ENCODE measurements around the gene COX6A2.
"Not testable (repeated sequence)": the region's sequence is repeated elsewhere in the genome, so short reads cannot be mapped to it uniquely, and the experiment has no call there.

The COX6A2 gene

DNA sequence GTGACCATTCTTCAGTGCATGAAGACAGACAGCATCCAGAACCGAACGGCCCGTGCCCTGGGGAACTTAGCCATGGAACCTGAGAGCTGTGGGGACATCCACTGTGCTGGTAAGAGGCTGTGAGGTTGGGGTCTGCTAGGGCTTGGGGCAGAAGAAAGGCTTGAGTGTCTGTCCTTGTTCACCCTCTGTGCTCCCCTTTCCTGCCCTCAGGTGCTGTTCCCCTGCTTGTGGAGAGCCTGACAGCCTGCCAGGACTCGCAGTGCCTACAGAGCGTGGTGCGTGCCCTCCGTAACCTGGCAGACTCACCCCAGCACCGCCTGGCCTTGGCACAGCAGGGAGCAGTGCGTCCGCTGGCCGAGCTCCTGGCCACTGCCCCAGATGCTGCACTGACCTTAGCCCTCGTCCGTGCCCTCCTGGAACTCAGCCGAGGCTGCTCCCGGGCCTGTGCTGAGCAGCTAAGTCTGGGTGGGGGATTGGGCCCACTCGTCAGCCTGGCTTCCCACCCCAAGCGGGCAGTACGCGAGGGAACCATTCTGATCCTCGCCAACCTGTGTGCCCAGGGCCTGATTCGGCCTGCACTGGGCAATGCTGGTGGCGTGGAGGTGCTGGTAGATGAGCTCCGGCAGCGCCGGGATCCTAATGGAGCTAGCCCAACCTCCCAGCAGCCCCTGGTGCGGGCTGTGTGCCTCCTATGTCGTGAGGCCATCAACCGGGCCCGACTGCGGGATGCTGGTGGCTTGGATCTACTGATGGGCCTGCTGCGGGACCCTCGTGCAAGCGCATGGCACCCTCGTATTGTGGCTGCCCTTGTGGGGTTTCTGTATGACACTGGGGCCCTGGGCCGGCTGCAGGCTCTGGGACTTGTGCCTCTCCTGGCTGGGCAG is 34.0 kb upstream of the COX6A2 start:
- DNase-seq: no peak

DNA sequence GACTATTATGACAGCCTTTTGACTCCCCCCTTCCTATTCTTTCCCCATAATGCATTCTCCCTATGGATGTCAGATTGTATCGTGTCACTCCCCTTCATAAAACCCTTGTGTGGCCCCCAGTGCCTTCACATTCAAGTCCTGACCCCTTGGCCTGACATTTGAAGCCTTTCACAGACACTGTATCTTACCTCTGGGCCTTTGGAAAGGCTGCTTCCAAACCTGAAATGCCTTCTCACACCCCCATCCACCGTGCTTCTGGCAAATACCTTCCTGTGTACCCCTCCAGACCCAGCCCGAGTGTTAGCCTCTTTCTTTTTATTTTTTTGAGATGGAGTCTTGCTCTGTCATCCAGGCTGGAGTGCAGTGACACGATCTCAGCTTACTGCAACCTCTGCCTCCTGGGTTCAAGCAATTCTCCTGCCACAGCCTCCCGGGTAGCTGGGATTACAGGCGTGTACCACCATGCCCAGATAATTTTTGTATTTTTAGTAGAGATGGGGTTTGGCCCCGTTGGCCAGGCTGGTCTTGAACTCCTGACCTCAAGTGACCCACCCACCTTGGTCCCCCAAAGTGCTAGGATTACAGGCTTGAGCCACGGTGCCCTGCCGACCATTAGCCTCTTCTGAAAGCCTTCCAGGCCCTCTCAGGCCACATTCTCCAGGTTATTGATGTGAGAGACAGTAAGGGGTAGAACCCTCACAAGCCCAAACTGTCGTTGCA is 33.2 kb upstream of the COX6A2 start:
- DNase-seq: no peak

DNA sequence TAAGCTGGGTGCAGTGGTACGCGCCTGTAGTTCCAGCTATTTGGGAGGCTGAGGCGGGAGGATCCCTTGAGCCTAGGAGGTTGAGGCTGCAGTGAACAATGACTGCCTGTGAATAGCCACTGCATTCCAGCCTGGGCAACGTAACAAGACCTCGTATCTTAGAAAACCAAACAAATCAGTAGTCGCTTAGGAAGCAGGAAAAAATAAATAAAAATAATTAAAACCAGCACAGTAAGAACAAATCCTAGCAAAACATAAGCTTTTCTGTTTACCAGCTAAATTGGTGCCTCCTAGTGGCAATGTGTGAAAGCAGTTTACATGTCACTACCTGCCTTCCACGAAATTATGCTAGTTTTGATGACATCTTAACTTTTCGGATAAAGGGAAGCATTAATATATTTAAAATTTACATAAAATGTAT is 32.4 kb upstream of the COX6A2 start:
- peak; percentile 55 for DNase-seq

DNA sequence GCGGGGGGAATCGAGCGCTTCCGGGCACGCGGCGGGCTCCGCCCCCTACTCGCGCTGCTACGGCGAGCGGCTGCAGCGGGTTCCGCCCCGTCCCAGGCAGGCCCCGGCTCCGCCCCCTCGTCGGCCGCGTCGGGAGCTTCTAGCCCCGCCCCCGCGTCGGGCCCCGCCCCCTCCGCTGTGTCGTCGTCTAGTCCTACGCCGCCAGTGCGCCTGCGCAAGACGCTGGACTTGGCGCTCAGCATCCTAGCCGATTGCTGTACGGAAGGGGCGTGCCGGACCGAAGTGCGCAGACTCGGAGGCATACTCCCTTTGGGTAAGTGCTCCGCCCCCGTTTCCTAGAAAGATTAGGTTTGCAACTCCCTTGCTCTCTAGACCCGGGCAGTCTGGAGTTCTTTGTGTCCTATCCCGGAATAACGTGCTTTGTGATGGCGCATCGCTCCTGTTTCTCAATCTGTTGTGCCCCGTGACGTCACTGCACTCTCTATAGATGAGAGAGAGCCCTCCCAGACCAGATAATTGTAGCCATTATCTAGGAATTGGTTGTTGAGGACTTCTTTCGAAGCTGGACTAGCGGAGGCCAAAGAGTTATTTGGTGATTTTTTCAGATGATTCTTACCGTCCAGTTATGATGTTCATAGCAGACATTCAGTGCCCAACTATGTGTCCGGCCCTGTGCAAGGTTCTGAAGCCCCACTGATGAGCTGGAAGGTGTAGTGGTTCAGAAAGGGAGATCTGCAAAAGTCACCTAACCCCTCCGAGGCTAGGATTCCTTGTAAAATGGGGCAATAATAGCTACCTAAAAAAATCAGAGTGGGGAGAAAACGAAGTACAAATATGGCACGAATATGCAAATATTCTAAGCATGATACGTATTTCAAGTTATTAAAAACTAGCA is 31.8 kb upstream of the COX6A2 start:
- DNase-seq: peak; percentile 98

DNA sequence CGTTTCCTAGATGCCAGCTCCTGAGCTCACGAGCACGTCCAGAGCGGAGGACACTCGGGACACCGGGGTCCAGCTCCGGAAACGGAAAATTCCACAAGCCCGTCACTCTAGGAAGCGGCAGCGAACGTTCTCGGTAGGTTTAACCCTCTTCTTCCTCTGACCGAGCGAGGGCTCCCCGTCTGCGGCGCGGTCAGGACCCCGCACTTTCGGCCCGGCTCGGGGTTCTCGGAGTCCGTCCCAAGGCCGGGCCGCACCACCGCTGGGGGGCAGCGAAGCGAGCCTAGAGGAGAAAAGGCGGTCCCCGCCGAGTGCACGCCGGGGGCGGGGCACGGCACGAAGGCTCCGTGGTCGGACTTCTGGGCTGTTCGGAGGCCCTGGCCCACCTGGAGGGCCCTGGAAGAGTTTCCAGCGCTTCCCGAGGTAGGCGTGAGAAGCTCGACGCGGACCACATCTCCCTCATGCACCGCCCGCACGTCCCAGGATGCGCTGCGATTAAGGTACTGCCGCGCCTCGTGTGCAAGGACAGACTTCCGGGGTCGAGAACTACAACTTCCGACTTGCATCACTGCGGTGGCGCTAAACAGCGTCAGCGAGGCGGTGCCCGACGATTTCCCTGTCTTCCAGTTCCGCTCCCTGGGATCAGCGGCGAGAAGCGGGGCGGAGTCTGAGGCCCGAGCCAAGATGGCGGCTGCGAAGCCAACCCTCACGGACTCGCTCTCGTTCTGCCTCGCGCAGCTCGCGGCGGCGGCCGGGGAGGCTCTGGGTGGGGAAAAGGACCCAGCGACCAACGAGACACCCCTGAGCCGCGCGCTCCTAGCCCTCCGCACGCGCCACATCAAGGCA is 30.9 kb upstream of the COX6A2 start, which contains the start of gene ARMC5:
Gene ARMC5, plus strand, starts transcription at position 658 of the 843 bp plus-strand sequence. Its CDS starts 24 bp downstream, at position 682.
- peak; percentile 97 for DNase-seq

DNA sequence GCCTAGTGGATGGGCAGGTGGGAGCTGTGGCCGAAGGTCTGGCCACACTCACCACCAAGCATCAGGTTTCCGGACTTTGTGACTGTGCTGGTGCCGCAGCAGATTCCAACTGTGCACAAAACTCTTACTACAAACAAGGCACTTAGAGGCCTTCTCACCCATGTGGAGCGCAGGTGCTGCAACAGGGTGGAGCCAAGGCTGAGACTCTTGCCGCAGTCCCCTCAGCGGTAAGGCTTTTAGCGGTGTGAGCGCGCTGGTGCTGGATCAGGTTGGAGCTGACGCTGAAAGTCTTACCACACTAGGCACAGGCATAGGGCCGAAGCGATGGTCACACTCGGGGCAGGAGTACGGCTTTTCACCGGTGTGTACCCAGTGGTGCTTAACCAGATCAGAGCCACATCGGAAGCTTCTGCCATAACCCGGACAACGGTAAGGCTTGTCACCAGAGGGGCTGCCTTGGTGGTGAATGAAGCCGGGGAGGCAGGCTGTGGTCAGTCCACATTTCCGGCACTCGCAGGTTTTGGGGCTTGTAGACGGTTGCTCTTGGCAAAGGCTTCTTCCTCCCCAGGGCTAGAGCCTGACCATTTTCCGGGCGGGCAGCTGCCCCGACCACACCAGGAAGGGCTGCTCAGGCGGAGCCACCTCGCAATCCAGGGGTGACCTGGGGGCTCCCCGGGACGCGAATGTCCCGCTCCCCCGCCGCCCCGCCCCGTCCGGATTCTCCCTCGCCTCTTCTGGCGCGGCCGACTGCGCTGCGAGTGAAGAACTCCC is 30.1 kb upstream of the COX6A2 start:
- peak; percentile 71 for DNase-seq

DNA sequence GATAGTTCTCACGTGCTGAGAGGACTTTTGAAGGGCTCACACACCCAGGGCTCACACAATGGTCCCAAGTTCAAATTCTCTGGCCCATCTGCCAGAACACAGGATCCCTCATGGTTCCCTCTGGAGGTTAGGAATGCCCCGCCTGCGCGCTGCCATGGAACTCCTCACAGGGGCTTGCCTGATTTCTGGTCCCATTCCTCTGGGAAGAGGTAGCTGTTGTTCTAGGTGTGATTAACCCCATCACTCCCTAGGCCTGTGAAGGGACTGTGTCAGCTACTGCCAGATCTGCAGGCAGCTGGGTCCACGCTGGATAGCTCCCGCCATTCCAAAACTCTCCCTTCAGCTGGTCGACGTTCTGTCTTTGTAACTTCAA is 28.8 kb upstream of the COX6A2 start:
- DNase-seq: no peak

DNA sequence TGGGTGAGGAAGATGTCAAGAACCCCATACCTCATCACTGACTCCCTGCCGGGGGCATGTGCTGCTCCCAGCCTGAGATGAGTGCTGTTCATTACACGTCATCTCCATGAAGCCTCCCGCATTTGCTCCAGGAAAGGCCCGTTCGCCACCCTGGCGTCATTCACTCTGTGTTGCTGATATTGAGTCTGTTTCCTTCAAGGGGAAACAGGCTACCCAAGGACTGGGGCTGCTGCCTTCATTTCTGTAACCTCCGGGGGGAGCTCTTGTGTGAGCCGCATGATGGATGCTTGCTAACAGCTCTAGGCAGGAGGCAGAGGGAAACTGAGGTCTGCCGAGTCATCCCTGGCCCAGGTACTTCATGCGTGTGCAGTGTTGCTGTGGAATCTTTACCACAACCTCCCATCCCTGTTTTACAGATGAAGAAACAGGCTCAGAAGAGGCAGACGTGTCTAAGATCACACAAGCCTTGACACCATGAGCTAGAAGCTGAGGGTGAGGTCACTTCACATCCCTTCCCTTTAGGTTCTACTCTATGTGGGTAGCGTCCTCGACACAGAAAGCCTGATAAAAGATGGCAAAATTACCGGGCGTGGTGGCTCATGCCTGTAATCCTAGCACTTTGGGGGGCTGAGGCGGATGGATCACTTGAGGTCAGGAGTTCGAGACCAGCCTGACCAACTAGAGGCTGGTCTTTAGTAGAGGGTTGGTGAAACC is 27.6 kb upstream of the COX6A2 start:
- peak; percentile 13 for DNase-seq

DNA sequence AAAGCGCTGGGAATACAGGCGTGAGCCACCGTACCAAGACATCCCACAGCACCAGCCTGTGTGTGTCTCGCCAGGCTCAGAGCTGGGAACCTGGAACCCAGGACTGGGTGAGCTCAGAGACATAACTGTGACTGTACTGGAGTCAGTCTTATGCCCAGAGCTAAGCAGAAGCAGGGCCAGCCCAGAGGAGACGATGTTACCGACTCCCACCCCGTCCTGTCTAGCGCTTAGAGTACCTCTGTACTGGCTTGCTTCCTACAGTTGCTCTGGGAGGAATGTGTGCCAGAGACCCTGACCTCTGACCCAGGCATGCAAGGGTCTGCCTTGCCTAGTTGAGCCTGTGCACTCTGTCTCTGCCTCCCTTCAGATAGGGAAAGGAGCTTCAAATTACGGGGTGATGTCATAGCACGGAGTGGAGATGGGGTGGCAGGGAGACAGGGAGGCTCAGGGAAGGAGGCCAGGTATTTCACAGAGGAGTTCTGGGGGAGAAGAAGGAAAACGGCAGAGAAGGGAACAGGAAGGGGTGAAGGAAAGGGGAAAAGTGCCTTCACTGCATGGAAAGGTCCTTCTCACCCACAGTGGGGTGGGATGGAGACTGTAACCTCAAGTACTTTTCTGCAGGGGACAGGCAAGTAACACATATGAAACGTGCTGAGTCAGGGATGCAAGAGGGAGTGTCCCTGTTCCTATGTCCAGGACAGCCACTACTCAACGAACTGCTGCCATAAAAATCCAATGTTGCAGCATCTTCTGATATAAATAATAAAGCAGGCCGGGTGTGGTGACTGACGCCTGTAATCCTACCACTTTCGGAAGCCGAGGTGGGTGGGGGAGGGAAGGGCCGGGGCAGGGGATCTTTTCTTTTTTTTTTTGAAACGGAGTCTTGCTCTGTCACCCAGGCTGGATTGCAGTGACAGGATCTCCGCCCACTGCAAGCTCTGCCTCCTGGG is 25.4 kb upstream of the COX6A2 start:
- DNase-seq: peak; percentile 4

DNA sequence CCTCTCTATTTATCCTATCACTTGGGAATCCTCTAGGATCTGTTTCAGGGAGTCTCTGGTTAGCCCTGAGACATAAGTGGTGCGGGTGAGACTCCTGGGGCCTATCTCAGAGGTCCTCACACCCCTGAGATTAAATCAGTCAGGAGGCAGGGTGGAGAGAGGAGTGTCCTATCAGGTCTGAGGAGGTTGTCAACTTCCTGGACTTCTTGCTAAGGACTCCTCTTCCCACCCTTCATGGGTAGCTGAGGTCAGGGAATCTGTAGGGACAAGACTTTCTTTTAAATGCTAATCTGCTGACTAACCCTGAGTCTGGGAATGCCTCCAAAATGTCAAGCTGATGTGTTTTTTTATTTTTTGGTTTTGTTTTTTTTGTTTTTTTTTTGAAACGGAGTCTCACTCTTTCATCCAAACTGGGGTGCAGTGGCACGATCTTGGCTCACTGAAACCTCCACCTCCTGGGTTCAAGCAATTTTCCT is 24.5 kb upstream of the COX6A2 start:
- DNase-seq: no peak

DNA sequence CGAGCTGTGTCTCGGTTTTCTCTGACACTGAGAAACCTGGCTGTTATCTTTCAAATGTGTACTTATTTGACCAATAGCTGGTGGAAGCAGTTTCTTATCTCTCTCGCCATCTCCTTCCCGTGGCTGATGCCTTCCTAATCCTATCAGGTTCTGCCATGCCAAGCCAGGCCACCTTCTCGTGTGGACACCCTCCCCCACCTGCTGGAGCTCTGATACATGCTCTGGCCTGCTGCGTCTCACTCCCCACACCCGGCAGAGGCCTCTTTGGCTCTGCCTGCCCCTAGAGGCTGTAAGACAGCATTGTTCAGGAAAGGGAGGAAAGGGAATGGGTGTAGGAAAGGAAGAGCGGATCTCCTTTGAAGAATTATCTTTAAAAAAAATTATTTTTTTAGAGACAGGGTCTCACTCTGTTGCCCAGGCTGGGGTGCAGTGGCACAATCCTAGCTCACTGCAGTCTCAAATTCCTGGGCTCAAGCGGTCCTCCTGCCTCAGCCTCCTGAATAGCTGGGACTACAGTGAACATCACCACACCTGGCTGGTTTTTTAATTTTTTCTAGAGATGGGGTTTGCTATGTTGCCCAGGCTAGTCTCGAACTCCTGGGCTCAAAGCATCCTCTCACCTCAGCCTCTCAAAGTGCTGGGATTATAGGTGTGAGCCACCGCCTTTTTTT is 23.7 kb upstream of the COX6A2 start:
- DNase-seq: peak; percentile 74

DNA sequence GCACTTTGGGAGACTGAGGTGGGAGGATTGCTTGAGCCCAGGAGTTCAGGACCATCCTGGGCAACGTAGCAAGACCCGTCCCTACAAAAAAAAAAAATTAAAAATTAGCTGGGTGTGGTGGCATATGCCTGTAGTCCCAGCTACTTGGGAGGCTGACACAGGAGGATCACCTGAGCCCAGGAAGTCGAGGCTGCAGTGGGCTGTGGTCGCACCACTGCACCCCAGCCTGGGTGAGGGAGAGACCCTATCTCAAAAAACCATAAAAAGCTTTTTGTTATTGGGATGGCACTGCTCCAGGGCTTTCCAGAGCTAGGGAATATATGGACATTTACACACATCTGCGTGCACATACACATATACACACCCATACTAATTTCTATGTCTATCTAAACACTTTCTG is 23.0 kb upstream of the COX6A2 start:
- no peak for DNase-seq

DNA sequence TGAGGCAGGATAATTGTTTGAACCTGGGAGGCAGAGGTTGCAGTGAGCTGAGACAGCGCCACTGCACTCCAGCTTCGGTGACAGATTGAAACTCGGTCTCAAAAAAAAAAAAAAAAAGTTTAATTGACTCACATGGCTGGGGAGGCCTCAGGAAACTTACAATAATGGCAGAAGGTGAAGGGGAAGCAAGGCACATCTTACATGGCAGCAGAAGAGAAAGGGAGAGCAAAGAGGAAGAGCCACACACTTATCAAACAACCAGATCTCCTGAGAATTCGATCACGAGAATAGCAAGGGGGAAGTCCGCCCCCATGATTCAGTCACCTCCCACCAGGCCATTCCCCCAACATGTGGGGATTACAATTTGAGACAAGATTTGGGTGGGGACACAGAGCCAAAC is 17.8 kb upstream of the COX6A2 start:
- DNase-seq: not testable (repeated sequence)

DNA sequence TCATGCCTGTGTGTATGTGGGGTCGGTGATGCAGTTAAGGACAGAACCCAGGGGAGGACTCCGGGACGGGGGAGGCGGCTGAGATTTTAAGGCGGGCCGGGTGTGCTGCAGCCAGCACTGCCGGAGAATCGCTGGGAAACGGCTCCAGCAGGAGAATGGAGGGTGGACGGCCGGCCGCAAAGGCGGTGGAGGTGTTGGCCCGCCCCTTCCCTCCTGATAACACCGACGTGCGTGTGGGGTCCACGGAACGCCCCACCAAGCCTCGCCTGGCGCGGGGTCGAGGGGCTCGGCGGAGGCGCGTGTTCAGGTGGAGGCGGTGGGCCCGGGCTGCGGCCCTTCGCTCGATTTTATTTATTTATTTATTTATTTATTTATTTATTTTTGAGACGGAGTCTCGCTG is 13.8 kb upstream of the COX6A2 start:
- DNase-seq: no peak

DNA sequence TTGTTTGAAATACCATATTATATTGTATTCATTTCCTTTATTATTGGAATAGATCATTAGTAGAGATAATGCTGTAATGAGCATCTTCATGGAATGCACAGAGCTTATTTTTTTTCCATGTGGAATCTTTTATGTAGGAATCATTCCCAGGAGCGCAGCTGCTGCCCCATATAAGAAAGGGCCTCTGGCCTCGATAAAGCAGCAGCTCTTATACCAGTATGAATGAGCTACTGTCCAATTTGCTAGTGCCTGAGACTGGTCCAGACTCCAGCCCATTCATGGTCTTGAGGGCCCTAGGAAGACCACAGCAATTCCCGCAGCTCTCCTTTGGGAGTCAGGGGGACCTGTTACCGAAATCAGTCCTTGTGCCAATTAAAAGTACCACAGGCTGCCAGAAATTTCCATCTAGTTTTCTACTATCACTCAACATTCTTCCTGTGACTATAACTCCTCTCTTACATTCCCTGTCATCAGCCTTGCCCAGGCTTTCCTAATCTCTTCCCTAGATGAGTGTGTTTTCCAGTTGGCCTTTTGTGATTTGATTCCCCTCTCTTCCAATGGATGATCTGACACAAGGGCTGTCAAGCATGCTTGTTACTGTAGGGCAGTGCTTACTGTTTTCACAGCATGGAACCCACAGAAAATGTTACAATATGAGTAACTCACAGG is 12.5 kb upstream of the COX6A2 start:
- DNase-seq: no peak

DNA sequence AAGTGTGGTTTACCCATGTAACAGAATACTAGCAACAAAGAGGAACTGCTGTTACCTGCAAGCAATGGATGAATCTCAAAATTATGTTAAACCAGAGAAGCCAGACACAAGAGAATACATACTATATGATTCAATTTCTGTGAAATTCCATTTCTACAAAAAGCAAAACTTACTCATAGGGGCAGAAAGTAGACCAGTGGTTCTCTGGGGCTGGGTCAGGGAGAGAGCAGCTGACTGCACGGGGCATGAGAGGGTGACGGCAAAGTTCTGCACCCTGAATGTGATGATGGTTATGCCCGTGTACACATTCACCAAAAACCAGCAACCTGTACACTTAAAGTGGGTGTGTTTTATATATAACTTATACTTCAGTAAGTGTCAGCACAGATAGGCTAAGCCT is 11.4 kb upstream of the COX6A2 start:
- DNase-seq: no peak

DNA sequence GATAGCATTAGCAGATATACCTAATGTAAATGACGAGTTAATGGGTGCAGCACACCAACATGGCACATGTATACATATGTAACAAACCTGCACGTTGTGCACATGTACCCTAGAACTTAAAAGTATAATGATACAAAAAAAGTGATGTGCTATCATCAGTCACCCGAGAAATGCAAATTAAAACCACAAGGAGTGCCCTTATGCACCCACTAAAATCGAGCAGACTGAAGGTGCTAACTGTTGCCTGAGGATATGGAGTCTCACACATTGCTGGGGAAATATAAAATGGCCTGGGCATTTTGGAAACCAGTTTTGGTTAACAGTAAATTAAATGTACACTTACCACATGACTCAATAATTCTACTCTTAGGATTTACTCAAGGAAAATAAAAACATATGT is 10.9 kb upstream of the COX6A2 start:
- DNase-seq: not testable (repeated sequence)

DNA sequence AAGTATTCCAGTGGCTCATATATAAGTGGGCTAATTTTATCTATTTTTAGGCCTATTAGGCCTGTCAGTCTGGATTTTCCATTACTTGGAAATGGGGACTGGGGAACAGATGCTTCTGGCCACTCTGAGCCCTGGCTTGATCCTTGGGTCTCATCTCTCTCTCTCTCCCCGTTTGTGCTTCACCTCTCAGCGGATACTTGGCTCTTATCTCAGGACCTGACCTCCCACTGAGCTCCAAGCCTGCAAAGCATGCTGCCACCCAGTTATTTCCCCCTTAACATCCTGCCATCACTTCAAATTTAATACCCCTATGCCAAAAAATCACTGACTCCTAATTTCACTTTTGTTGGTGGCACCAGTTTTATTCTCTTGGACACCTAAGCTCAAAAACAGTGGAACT is 10.3 kb upstream of the COX6A2 start:
- DNase-seq: no peak

Measured in DMS53 (cell line).